HEK293 (cell line): ENCODE results near the gene GLDC.

Source experiments
- CTCF ChIA-PET: fragments of 350-600 bp; formaldehyde crosslinking; extraction: SDS; loops from one replicate; lab custom pipeline; 2021; ENCODE audit warnings: antibody characterized with exemption; lab: Yijun Ruan, JAX
- POLR2A ChIA-PET: fragments of 300-600 bp; formaldehyde crosslinking; extraction: SDS; loops from one replicate; lab custom pipeline; 2020; ENCODE audit warnings: antibody characterized with exemption, inconsistent platforms; lab: Yijun Ruan, JAX
- H3K27ac ChIP-seq: fragments of 200-500 bp; sonication (Bioruptor generic); 2 replicates; pipeline ENCODE4 v1.5.1; 2014; ENCODE audit warnings: low read depth, low read length, control low read depth, inconsistent platforms; ENCODE audit errors: extremely low read depth
- H3K36me3 ChIP-seq, 2 experiments: fragments of 200-500 bp in 1 of 2; sonication (Bioruptor generic) in 1 of 2; 1 replicate in 1 of 2; 2 replicates in 1 of 2; pipeline ENCODE4 v1.5.1; 2014 to 2017; ENCODE audit warnings: inconsistent platforms in 2 of 2, low read length in 2 of 2; ENCODE audit not compliant: control insufficient read depth in 2 of 2, insufficient read depth in 1 of 2
- H3K4me1 ChIP-seq: fragments of 200-500 bp; sonication (Bioruptor generic); 2 replicates; pipeline ENCODE4 v1.5.1; 2014; ENCODE audit warnings: mild to moderate bottlenecking, low read length, inconsistent platforms; ENCODE audit not compliant: control insufficient read depth, insufficient read depth
- H3K4me3 ChIP-seq: 2 replicates; pipeline ENCODE4 v1.5.1; 2011; ENCODE audit warnings: low read depth, mild to moderate bottlenecking, control low read depth, low read length, moderate library complexity
- H3K9me3 ChIP-seq: fragments of 200-500 bp; sonication (Bioruptor generic); 2 replicates; pipeline ENCODE4 v1.5.1; 2014; ENCODE audit warnings: low read depth, low read length, inconsistent platforms; ENCODE audit not compliant: control insufficient read depth, insufficient read depth
- BCL11B ChIP-seq: fragments of 450-650 bp; formaldehyde crosslinking; IDR thresholded peaks from 2 replicates; pipeline ENCODE4 v1.5.1; 2016; ENCODE audit warnings: low read depth, missing biosample characterization, missing genetic modification characterization
- EGR2 ChIP-seq: fragments of 450-650 bp; formaldehyde crosslinking; IDR thresholded peaks from 2 replicates; pipeline ENCODE4 v1.5.1; 2016; ENCODE audit warnings: low read depth, missing biosample characterization, missing genetic modification characterization
- KLF1 ChIP-seq: fragments of 450-650 bp; formaldehyde crosslinking; IDR thresholded peaks from 2 replicates; pipeline ENCODE4 v1.5.1; 2016; ENCODE audit warnings: missing biosample characterization, missing genetic modification characterization
- KLF9 ChIP-seq: fragments of 450-650 bp; formaldehyde crosslinking; IDR thresholded peaks from 2 replicates; pipeline ENCODE4 v1.5.1; 2016; ENCODE audit warnings: missing biosample characterization, missing genetic modification characterization, low read depth
- SP2 ChIP-seq: fragments of 450-650 bp; formaldehyde crosslinking; IDR thresholded peaks from 2 replicates; pipeline ENCODE4 v1.5.1; 2016; ENCODE audit warnings: missing biosample characterization, missing genetic modification characterization
- ZBTB17 ChIP-seq: fragments of 450-650 bp; formaldehyde crosslinking; IDR thresholded peaks from 2 replicates; pipeline ENCODE4 v1.5.1; 2016; ENCODE audit warnings: missing biosample characterization, missing genetic modification characterization
- ZBTB7A ChIP-seq: fragments of 450-650 bp; formaldehyde crosslinking; IDR thresholded peaks from 2 replicates; pipeline ENCODE4 v1.5.1; 2016; ENCODE audit warnings: low read depth, missing biosample characterization, missing genetic modification characterization
- ZNF133 ChIP-seq: fragments of 450-650 bp; formaldehyde crosslinking; IDR thresholded peaks from 2 replicates; pipeline ENCODE4 v1.5.1; 2016; ENCODE audit warnings: missing biosample characterization, missing genetic modification characterization
- ZNF138 ChIP-seq: fragments of 450-650 bp; formaldehyde crosslinking; IDR thresholded peaks from 2 replicates; pipeline ENCODE4 v1.5.1; 2016; ENCODE audit warnings: missing biosample characterization, missing genetic modification characterization, borderline replicate concordance
- ZNF157 ChIP-seq: fragments of 450-650 bp; formaldehyde crosslinking; IDR thresholded peaks from 2 replicates; pipeline ENCODE4 v1.5.1; 2016; ENCODE audit warnings: missing biosample characterization, missing genetic modification characterization
- ZNF175 ChIP-seq: fragments of 450-650 bp; formaldehyde crosslinking; IDR thresholded peaks from 2 replicates; pipeline ENCODE4 v1.5.1; 2016; ENCODE audit warnings: missing biosample characterization, missing genetic modification characterization
- ZNF473 ChIP-seq: fragments of 450-650 bp; formaldehyde crosslinking; IDR thresholded peaks from 2 replicates; pipeline ENCODE4 v1.5.1; 2017; ENCODE audit warnings: missing biosample characterization, missing genetic modification characterization
- ZNF514 ChIP-seq: fragments of 450-650 bp; formaldehyde crosslinking; IDR thresholded peaks from 2 replicates; pipeline ENCODE4 v1.5.1; 2016; ENCODE audit warnings: missing biosample characterization, missing genetic modification characterization
- ZNF549 ChIP-seq: fragments of 450-650 bp; IDR thresholded peaks from 2 replicates; pipeline ENCODE4 v1.5.1; 2018; ENCODE audit warnings: missing biosample characterization, missing genetic modification characterization, mild to moderate bottlenecking, inconsistent platforms, moderate library complexity
- ZNF571 ChIP-seq: fragments of 450-650 bp; formaldehyde crosslinking; IDR thresholded peaks from 2 replicates; pipeline ENCODE4 v1.5.0; 2017; ENCODE audit warnings: missing biosample characterization, missing genetic modification characterization
- ZNF596 ChIP-seq: fragments of 450-650 bp; IDR thresholded peaks from 2 replicates; pipeline ENCODE4 v1.5.0; 2018; ENCODE audit warnings: missing biosample characterization, mild to moderate bottlenecking, missing genetic modification characterization, moderate library complexity
- ZNF626 ChIP-seq: fragments of 450-650 bp; sonication (Bioruptor Pico); formaldehyde crosslinking; IDR thresholded peaks from 2 replicates; pipeline ENCODE4 v1.5.1; 2018; ENCODE audit warnings: missing biosample characterization, missing genetic modification characterization, inconsistent platforms
- ZNF76 ChIP-seq: fragments of 450-650 bp; formaldehyde crosslinking; IDR thresholded peaks from 2 replicates; pipeline ENCODE4; 2016; ENCODE audit warnings: low read depth, missing biosample characterization, missing genetic modification characterization, borderline replicate concordance
- ZSCAN16 ChIP-seq: fragments of 450-650 bp; formaldehyde crosslinking; IDR thresholded peaks from 2 replicates; pipeline ENCODE4 v1.5.1; 2016; ENCODE audit warnings: missing biosample characterization, missing genetic modification characterization
- ZSCAN23 ChIP-seq: fragments of 450-650 bp; formaldehyde crosslinking; IDR thresholded peaks from 2 replicates; pipeline ENCODE4 v1.5.1; 2016; ENCODE audit warnings: missing biosample characterization, missing genetic modification characterization
- ZXDB ChIP-seq: fragments of 450-650 bp; formaldehyde crosslinking; IDR thresholded peaks from 2 replicates; pipeline ENCODE4 v1.5.1; 2016; ENCODE audit warnings: missing biosample characterization, missing genetic modification characterization
- TF ChIP-seq, protein P1 (sequence below): fragments of 450-650 bp; formaldehyde crosslinking; IDR thresholded peaks from 2 replicates; pipeline ENCODE4 v1.5.1; 2016; ENCODE audit warnings: missing biosample characterization, missing genetic modification characterization
- TF ChIP-seq, protein P2 (sequence below): fragments of 450-650 bp; formaldehyde crosslinking; optimal IDR thresholded peaks from 2 replicates; pipeline ENCODE3; 2016; ENCODE audit warnings: missing biosample characterization, mild to moderate bottlenecking, missing genetic modification characterization
- TF ChIP-seq, protein P3 (sequence below): fragments of 450-650 bp; formaldehyde crosslinking; IDR thresholded peaks from 2 replicates; pipeline ENCODE4 v1.5.1; 2016; ENCODE audit warnings: missing biosample characterization, missing genetic modification characterization
- TF ChIP-seq, protein P4 (sequence below): fragments of 450-650 bp; formaldehyde crosslinking; IDR thresholded peaks from 2 replicates; pipeline ENCODE4 v1.5.1; 2017; ENCODE audit warnings: missing biosample characterization, missing genetic modification characterization

Gene GLDC

DNA sequence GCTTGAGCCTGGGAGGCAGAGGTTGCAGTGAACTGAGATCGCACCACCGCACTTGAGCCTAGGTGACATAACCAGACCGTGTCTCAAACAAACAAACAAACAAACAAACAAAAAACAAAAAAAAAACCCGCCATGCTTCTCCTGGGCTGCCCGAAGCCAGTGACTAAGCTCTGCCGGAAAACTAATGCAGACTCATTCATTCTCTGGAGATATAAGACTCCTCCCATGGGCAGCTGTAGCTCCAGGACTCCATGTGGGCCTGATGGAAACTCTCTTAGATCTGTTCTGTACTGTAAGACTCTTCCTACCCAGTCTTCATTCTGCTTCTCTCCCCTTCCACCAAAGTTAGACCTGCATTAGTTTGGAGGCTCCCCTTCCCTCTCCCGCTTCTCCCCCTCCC lies 11.1 kb downstream of the GLDC start (continued):
- no peak for TF ChIP-seq ZSCAN16 (tag by site-specific recombination)
- TF ChIP-seq ZNF76, result no peak
- TF ChIP-seq ZBTB7A (tag by site-specific recombination), result no peak
- TF ChIP-seq, protein P1, sequence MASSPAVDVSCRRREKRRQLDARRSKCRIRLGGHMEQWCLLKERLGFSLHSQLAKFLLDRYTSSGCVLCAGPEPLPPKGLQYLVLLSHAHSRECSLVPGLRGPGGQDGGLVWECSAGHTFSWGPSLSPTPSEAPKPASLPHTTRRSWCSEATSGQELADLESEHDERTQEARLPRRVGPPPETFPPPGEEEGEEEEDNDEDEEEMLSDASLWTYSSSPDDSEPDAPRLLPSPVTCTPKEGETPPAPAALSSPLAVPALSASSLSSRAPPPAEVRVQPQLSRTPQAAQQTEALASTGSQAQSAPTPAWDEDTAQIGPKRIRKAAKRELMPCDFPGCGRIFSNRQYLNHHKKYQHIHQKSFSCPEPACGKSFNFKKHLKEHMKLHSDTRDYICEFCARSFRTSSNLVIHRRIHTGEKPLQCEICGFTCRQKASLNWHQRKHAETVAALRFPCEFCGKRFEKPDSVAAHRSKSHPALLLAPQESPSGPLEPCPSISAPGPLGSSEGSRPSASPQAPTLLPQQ (tag by site-specific recombination), result no peak

DNA sequence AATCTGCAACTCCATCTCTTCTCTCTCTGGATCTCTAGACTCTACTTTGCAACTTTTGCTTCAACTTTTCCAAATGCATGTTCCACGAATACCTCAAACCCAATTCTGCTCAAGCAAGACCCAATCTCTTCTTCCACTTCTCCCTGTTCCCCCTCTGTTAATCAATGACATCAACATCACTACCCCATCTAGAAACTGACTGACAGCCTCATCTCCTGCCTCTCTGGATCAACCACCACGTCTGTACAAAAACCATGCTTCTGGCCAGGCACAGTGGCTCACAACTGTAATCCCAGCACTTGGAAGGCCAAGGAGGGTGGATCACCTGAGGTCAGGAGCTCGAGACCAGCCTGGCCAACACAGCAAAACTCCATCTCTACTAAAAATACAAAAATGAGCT lies 12.2 kb downstream of the GLDC start:
- CTCF ChIA-PET, result no interaction called here

DNA sequence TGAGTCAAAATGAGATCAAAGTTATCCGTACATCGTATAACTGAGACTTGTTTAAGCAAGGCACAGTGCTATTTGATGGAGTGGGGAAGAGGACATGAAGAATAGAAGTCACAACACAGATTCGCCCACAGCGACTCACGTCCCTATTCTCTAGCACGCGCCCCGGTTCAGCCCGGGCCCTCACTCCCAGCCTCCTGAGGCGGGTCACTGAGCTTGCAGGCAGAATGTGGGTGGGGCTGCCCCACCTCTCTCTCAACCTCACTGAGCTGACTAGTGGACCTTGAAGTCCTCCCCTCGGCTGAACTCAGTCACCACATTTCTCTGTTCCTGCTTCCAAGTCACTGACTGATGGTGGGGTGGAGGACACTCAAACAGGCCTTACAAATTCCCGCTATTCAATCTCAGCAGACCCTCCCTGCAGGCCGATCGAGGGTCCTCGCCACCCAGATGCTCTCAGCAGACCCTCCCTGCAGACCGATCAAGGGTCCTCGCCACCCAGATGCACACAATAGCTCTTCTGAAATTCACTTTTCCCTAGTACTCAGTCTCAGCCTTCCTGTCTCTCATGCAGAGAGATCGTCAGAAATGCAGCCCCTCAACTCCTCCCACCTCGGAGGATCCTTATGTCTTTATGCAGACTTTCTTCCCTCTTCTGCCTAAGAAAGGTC lies 12.9 kb downstream of the GLDC start:
- no peaks in the 10 kb centered on the region for H3K36me3 ChIP-seq
- H3K9me3 ChIP-seq, result no peaks in the 10 kb centered on the region
- H3K4me1 ChIP-seq, result no peaks in the 10 kb centered on the region
- H3K4me3 ChIP-seq, result no peak overlapping the region
- ChIA-PET POLR2A (no interaction called here), CTCF (no interaction called here)
- TF ChIP-seq KLF1 (tag by site-specific recombination), result 0 out of 2 replicates have a peak, but pooled peaks have one; percentile 17
- no peak for TF ChIP-seq ZNF626 (tag by site-specific recombination)
- H3K27ac ChIP-seq, result no peak overlapping the region

More for the DNA sequence above, 12.2 kb downstream of the GLDC start:
- TF ChIP-seq ZNF175, result no peak
- no peak for TF ChIP-seq ZNF514
- no peak for TF ChIP-seq ZNF596
- TF ChIP-seq ZSCAN23 (tag by site-specific recombination), result no peak
- no peak for TF ChIP-seq ZNF138 (tag by site-specific recombination)
- no peak for TF ChIP-seq ZNF133 (tag by site-specific recombination)
- TF ChIP-seq BCL11B (tag by site-specific recombination), result no peak
- no peak for TF ChIP-seq ZNF157 (tag by site-specific recombination)
- TF ChIP-seq ZNF549, result no peak
- H3K36me3 ChIP-seq, result no peaks in the 10 kb centered on the region
- H3K9me3 ChIP-seq, result no peaks in the 10 kb centered on the region
- H3K27ac ChIP-seq, result no peak overlapping the region
- POLR2A ChIA-PET, result interaction anchor here (0.7 kb wide), 1 partner anchor 234 kb away, joined by 4 read pairs; no protein-coding TSS in a partner anchor
- no peak overlapping the region for H3K4me3 ChIP-seq
- H3K4me1 ChIP-seq, result no peaks in the 10 kb centered on the region

DNA sequence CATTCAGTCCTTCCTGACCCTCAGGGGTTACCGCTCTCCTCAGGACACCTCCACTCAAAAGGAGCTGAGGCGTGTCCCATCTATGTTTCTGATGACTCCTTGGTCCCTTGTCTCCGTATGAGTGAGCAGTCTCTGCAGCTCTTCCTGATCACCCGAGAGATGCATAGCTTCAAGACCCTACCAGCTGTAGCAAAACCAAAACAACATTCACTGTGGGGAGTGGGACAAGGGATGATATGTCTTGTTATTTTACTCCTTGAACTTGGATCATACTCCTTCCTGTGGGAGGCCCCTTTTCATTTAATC lies 14.4 kb downstream of the GLDC start:
- Histone ChIP-seq H3K4me1 (no peaks in the 10 kb centered on the region), H3K27ac (no peak overlapping the region), H3K4me3 (no peak overlapping the region), H3K36me3 (no peaks in the 10 kb centered on the region), H3K9me3 (no peaks in the 10 kb centered on the region)
- CTCF ChIA-PET, result no interaction called here
- TF ChIP-seq, protein P2, sequence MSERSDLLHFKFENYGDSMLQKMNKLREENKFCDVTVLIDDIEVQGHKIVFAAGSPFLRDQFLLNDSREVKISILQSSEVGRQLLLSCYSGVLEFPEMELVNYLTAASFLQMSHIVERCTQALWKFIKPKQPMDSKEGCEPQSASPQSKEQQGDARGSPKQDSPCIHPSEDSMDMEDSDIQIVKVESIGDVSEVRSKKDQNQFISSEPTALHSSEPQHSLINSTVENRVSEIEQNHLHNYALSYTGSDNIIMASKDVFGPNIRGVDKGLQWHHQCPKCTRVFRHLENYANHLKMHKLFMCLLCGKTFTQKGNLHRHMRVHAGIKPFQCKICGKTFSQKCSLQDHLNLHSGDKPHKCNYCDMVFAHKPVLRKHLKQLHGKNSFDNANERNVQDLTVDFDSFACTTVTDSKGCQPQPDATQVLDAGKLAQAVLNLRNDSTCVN (tag by site-specific recombination), result no peak
- no peak for TF ChIP-seq ZNF571
- TF ChIP-seq ZXDB (tag by site-specific recombination), result no peak
- TF ChIP-seq EGR2 (tag by site-specific recombination), result no peak
- TF ChIP-seq, protein P3, sequence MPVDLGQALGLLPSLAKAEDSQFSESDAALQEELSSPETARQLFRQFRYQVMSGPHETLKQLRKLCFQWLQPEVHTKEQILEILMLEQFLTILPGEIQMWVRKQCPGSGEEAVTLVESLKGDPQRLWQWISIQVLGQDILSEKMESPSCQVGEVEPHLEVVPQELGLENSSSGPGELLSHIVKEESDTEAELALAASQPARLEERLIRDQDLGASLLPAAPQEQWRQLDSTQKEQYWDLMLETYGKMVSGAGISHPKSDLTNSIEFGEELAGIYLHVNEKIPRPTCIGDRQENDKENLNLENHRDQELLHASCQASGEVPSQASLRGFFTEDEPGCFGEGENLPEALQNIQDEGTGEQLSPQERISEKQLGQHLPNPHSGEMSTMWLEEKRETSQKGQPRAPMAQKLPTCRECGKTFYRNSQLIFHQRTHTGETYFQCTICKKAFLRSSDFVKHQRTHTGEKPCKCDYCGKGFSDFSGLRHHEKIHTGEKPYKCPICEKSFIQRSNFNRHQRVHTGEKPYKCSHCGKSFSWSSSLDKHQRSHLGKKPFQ (tag by site-specific recombination), result no peak
- no peak for TF ChIP-seq SP2 (tag by site-specific recombination)
- TF ChIP-seq ZNF473, result no peak
- TF ChIP-seq, protein P4, sequence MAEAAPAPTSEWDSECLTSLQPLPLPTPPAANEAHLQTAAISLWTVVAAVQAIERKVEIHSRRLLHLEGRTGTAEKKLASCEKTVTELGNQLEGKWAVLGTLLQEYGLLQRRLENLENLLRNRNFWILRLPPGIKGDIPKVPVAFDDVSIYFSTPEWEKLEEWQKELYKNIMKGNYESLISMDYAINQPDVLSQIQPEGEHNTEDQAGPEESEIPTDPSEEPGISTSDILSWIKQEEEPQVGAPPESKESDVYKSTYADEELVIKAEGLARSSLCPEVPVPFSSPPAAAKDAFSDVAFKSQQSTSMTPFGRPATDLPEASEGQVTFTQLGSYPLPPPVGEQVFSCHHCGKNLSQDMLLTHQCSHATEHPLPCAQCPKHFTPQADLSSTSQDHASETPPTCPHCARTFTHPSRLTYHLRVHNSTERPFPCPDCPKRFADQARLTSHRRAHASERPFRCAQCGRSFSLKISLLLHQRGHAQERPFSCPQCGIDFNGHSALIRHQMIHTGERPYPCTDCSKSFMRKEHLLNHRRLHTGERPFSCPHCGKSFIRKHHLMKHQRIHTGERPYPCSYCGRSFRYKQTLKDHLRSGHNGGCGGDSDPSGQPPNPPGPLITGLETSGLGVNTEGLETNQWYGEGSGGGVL, result no peak
- TF ChIP-seq ZBTB17, result no peak
- no peak for TF ChIP-seq KLF9 (tag by site-specific recombination)
- POLR2A ChIA-PET, result no interaction called here
